Activated CD4-positive, alpha-beta T cell treated with anti-CD3 and anti-CD28 coated beads, Interleukin-2, amount 10 ng/mL, durations not matched to agents 7 days and 5 days (primary cell): Measurements from ENCODE around the gene MUC22. TPM values are rescaled to one million over a fixed set of nuclear protein-coding genes. Genes with fewer than 3 reads are reported as not detected.

Source experiments
- CTCF ChIA-PET: fragments of 350-600 bp; sonication (Branson Sonifier 250); formaldehyde crosslinking; loops from one replicate; lab custom pipeline; 2021; ENCODE audit warnings: antibody characterized with exemption; lab: Charles Lee
- POLR2A ChIA-PET: fragments of 350-600 bp; sonication (Branson Sonifier 250); formaldehyde crosslinking; loops from one replicate; lab custom pipeline; 2021; ENCODE audit warnings: antibody characterized with exemption; lab: Charles Lee
- DNase-seq: peaks from one replicate; pipeline ENCODE4 v3.0.0-alpha.2; 2020
- H3K27ac Mint-ChIP-seq: one replicate; pipeline ENCODE4 v1.8.0; 2021; ENCODE audit warnings: mild to moderate bottlenecking, moderate library complexity, mixed read lengths
- H3K27me3 Mint-ChIP-seq: one replicate; pipeline ENCODE4 v1.8.0; 2021; ENCODE audit warnings: mixed read lengths
- H3K36me3 Mint-ChIP-seq: one replicate; pipeline ENCODE4 v1.8.0; 2021; ENCODE audit warnings: low read depth, mixed read lengths
- H3K4me1 Mint-ChIP-seq: one replicate; pipeline ENCODE4 v1.8.0; 2021; ENCODE audit warnings: mixed read lengths
- H3K4me3 Mint-ChIP-seq: one replicate; pipeline ENCODE4 v1.8.0; 2021; ENCODE audit warnings: mild to moderate bottlenecking, moderate library complexity, mixed read lengths
- H3K9me3 Mint-ChIP-seq: one replicate; pipeline ENCODE4 v1.8.0; 2021; ENCODE audit warnings: mixed read lengths
- total RNA-seq, 2 experiments: library from RNA; stranded (reverse); gene quantifications; one replicate each; pipeline ENCODE4 v1.2.3, GENCODE V29; 2021

MUC22 gene
- total RNA-seq, 2 experiments from 2014 or later = not detected

DNA sequence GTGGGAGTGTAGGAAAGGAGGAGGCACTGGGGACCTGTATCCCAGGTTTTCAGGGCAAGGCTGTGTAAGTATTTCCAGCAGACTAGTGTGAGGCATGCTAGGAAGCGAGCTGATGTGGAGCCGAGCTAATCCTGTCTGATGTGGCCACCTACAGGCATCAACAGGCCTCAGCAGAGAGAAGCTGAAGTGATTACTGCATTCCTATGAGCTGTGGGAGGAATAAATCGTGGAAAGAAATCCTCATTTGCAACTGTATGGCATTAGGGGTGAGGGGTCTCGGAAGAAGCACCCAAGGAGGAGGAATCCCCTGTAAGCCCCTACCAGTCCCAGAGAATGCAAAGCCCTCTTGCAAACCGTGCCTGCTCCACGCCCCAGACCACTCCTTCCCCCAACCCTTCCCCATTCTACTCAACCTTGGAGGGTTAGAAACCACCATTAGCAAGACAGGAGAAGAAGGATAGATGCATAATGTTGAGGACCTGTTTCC lies 60.5 kb downstream of the MUC22 start:
- no peak overlapping the region for H3K27ac Mint-ChIP-seq
- CTCF ChIA-PET = interaction anchor here (1.1 to 1.9 kb wide), 2 partner anchors 16 to 236 kb away, joined by 3 to 8 read pairs; no protein-coding TSS in a partner anchor

DNA sequence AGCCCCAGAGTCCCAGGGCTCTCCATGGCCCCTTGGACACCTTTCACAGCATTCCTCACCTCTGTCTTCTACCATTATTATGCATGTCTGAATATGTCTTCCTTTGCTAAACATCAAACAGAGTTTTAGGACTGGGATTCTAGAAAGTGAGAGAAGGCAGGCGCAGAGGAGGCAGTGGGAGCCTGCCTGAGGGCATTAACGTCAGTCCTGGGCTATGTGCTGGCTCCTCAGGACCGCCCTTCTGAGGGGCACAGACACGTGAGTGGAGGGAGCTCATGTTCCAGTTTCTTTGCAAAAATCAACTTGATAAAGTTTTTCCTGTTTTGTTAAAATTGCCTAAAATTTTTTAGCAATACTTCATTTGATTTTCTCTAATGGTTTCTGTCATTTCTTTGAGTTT lies 64.1 kb downstream of the MUC22 start:
- Mint-ChIP-seq H3K9me3 (no peaks in the 10 kb centered on the region), H3K27me3 (no peaks in the 10 kb centered on the region), H3K36me3 (no peaks in the 10 kb centered on the region), H3K27ac (no peak overlapping the region), H3K4me1 (peaks cover 3% of the 10 kb centered on the region), H3K4me3 (no peak overlapping the region)
- ChIA-PET CTCF (interaction anchor here (1.5 kb wide), 1 partner anchor 159 kb away, joined by 5 read pairs; no protein-coding TSS in a partner anchor), POLR2A (no interaction called here)
- DNase-seq = no peak

More for the DNA sequence above, 60.5 kb downstream of the MUC22 start:
- POLR2A ChIA-PET = no interaction called here
- no peaks in the 10 kb centered on the region for H3K4me1 Mint-ChIP-seq
- H3K4me3 Mint-ChIP-seq = no peak overlapping the region
- H3K27me3 Mint-ChIP-seq = no peaks in the 10 kb centered on the region
- no peak for DNase-seq
- H3K9me3 Mint-ChIP-seq = no peaks in the 10 kb centered on the region
- no peaks in the 10 kb centered on the region for H3K36me3 Mint-ChIP-seq

- H3K27me3 Mint-ChIP-seq = peaks cover 4% of the 10 kb centered on the region
- POLR2A ChIA-PET = interaction anchor here (0.7 kb wide), 2 partner anchors 175 to 486 kb away, joined by 3 to 4 read pairs; no protein-coding TSS in a partner anchor
- no peak for DNase-seq
- CTCF ChIA-PET = interaction anchor here (0.5 kb wide), 1 partner anchor 253 kb away, joined by 3 read pairs; no protein-coding TSS in a partner anchor
- H3K4me1 Mint-ChIP-seq = peaks cover 8% of the 10 kb centered on the region
- no peak overlapping the region for H3K27ac Mint-ChIP-seq
- no peaks in the 10 kb centered on the region for H3K36me3 Mint-ChIP-seq
- H3K4me3 Mint-ChIP-seq = no peak overlapping the region
- H3K9me3 Mint-ChIP-seq = no peaks in the 10 kb centered on the region
Measured at GRCh38 chr6:31075528-31075927, 65.3 kb downstream of the MUC22 start.

- no peak for DNase-seq
- no peak overlapping the region for H3K27ac Mint-ChIP-seq
- ChIA-PET CTCF (no interaction called here), POLR2A (no interaction called here)
- no peaks in the 10 kb centered on the region for H3K36me3 Mint-ChIP-seq
- peaks cover 8% of the 10 kb centered on the region for H3K4me1 Mint-ChIP-seq
- no peak overlapping the region for H3K4me3 Mint-ChIP-seq
- H3K9me3 Mint-ChIP-seq = no peaks in the 10 kb centered on the region
- peaks cover 8% of the 10 kb centered on the region for H3K27me3 Mint-ChIP-seq
Measured at GRCh38 chr6:31076611-31077010, 66.3 kb downstream of the MUC22 start.

GRCh38 chr6:31079656-31080261 lies 69.5 kb downstream of the MUC22 start:
- ChIA-PET CTCF (interaction anchor here (0.5 to 3.6 kb wide), 30 partner anchors 8 to 486 kb away, joined by 3 to 19 read pairs (median 4); partner anchors contain the start of gene VARS2), POLR2A (no interaction called here)
- Mint-ChIP-seq H3K4me1 (peaks cover 8% of the 10 kb centered on the region), H3K27me3 (peaks cover 8% of the 10 kb centered on the region), H3K36me3 (no peaks in the 10 kb centered on the region), H3K9me3 (no peaks in the 10 kb centered on the region), H3K27ac (no peak overlapping the region), H3K4me3 (peak overlapping the region; percentile 10)
- peak; percentile 83 for DNase-seq

- Mint-ChIP-seq H3K4me1 (peaks cover 9% of the 10 kb centered on the region), H3K27ac (no peak overlapping the region), H3K27me3 (peaks cover 13% of the 10 kb centered on the region), H3K36me3 (no peaks in the 10 kb centered on the region), H3K9me3 (no peaks in the 10 kb centered on the region), H3K4me3 (no peak overlapping the region)
- no peak for DNase-seq
- ChIA-PET CTCF (interaction anchor here (3.6 kb wide), 1 partner anchor 252 kb away, joined by 17 read pairs; no protein-coding TSS in a partner anchor), POLR2A (no interaction called here)
Measured at GRCh38 chr6:31081872-31082271, 71.6 kb downstream of the MUC22 start.

DNA sequence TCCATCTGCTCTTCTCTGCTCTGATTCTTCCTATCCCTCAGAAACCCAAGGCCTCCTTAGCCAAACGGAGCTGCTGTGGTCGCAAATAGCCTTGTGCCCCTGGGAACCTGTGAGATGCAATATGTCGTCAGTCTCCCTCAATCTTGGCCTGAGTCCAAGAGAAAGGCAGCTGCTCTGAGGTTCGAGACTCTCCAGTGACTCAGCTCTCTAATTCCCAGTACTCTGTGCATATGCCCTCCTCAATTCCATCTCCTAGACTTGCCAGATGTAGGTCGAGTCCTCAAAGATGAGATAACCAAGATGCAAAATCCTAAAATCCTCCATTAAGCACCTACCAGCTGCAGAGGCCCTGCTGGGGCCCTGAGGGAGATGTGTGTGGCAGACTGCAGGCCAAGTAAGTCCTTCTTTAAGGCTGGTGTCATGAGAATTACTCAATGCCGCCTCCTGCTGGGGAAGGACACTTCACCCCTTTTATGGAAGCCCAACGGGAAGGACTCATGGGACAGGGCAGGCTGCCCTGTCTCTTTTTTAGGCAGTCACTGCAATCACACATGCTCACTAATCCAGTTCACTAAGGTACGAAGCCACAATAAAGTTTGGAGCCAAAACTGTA lies 73.6 kb downstream of the MUC22 start:
- H3K4me3 Mint-ChIP-seq = no peak overlapping the region
- peak; percentile 53 for DNase-seq
- peaks cover 13% of the 10 kb centered on the region for H3K27me3 Mint-ChIP-seq
- peaks cover 19% of the 10 kb centered on the region for H3K4me1 Mint-ChIP-seq
- H3K9me3 Mint-ChIP-seq = no peaks in the 10 kb centered on the region
- no peak overlapping the region for H3K27ac Mint-ChIP-seq
- no peaks in the 10 kb centered on the region for H3K36me3 Mint-ChIP-seq
- ChIA-PET CTCF (interaction anchor here (1.3 to 1.8 kb wide), 3 partner anchors 12 to 170 kb away, joined by 3 to 6 read pairs (median 4); partner anchors contain the start of gene VARS2), POLR2A (no interaction called here)

Other genes with a start within 250 kb of the MUC22 start
- 1 to 10 TPM; 4.5 to 5.6 TPM for gene DDR1, start 126.0 kb upstream of the MUC22 start, total RNA-seq
- gene GTF2H4, start 102.3 kb upstream of the MUC22 start, total RNA-seq = 10 to 100 TPM; 28.5 to 34.1 TPM
- gene VARS2, start 96.2 kb upstream of the MUC22 start, total RNA-seq = 10 to 100 TPM; 34.3 to 40.2 TPM
- not detected for gene SFTA2, start 78.3 kb upstream of the MUC22 start, total RNA-seq
- gene MUCL3, start 69.5 kb upstream of the MUC22 start, total RNA-seq = not detected
- not detected for gene MUC21, start 26.8 kb upstream of the MUC22 start, total RNA-seq
- gene C6orf15, start 102.1 kb downstream of the MUC22 start, total RNA-seq = not detected
- gene PSORS1C1, start 104.3 kb downstream of the MUC22 start, total RNA-seq = under 1 TPM in 1 of 2 experiments, not detected in 1; 0.57 TPM
- not detected for gene CDSN, start 110.0 kb downstream of the MUC22 start, total RNA-seq
- not detected for gene PSORS1C2, start 128.6 kb downstream of the MUC22 start, total RNA-seq
- gene CCHCR1, start 147.3 kb downstream of the MUC22 start, total RNA-seq = 10 to 100 TPM; 43.4 to 44.7 TPM
- gene TCF19, start 148.1 kb downstream of the MUC22 start, total RNA-seq = 10 to 100 TPM; 86.3 to 86.7 TPM
- gene POU5F1, start 160.2 kb downstream of the MUC22 start, total RNA-seq = under 1 TPM in 1 of 2 experiments, not detected in 1; 0.20 TPM